CD14-positive monocyte (primary cell): ENCODE results near the gene PRDM5. TPM values are rescaled to one million over a fixed set of nuclear protein-coding genes. Genes with fewer than 3 reads are reported as not detected.

Source experiments
- DNase-seq, 3 donors: peaks; one replicate each; pipeline ENCODE4 v3.0.0-alpha.2; 2011 to 2022
- H2AFZ ChIP-seq: 2 replicates; pipeline ENCODE4 v1.6.0; 2012; ENCODE audit warnings: mild to moderate bottlenecking, low read depth, low read length, inconsistent platforms; ENCODE audit not compliant: insufficient read depth, poor library complexity, severe bottlenecking
- H3K27ac ChIP-seq, 2 donors: 1 replicate in 1 of 2; 2 replicates in 1 of 2; pipeline ENCODE4 v1.5.1; 2012 to 2013; ENCODE audit warnings: low read length in 2 of 2, control low read depth in 1 of 2, inconsistent platforms in 1 of 2, low read depth in 1 of 2, mild to moderate bottlenecking in 1 of 2
- H3K27me3 ChIP-seq, 2 donors: one replicate each; pipeline versions ENCODE4 v1.6.0 to v1.6.1; 2011 to 2013; ENCODE audit warnings: low read length in 2 of 2; ENCODE audit not compliant: control insufficient read depth in 2 of 2, insufficient read depth in 2 of 2
- H3K36me3 ChIP-seq, 2 donors: replicated peaks in 1 of 2; 1 replicate in 1 of 2; 2 replicates in 1 of 2; pipeline versions ENCODE4 v1.5.1 to v1.6.1; 2012 to 2013; ENCODE audit warnings: low read length in 2 of 2, control low read depth in 1 of 2, inconsistent platforms in 1 of 2, mild to moderate bottlenecking in 1 of 2; ENCODE audit not compliant: insufficient read depth in 2 of 2, control insufficient read depth in 1 of 2
- H3K4me1 ChIP-seq, 2 donors: 1 replicate in 1 of 2; 2 replicates in 1 of 2; pipeline versions ENCODE4 v1.5.1 to v1.6.1; 2012 to 2013; ENCODE audit warnings: low read length in 2 of 2, control low read depth in 1 of 2, inconsistent platforms in 1 of 2, mild to moderate bottlenecking in 1 of 2, moderate library complexity in 1 of 2; ENCODE audit not compliant: insufficient read depth in 2 of 2, control insufficient read depth in 1 of 2
- H3K4me2 ChIP-seq: replicated peaks from 2 replicates; pipeline ENCODE3; 2012; ENCODE audit warnings: low read length, moderate library complexity, mild to moderate bottlenecking; ENCODE audit not compliant: poor library complexity, severe bottlenecking; ENCODE audit errors: extremely low read depth
- H3K4me3 ChIP-seq, 3 experiments: fragments of 200-600 bp in 1 of 3; sonication (generic) in 1 of 3; replicated peaks in 1 of 3; 1 replicate in 2 of 3; 2 replicates in 1 of 3; pipeline ENCODE4 v1.5.1; 2011 to 2013; ENCODE audit warnings: low read length in 3 of 3, mild to moderate bottlenecking in 3 of 3, control low read depth in 2 of 3, low read depth in 2 of 3, inconsistent platforms in 1 of 3, moderate library complexity in 1 of 3
- H3K79me2 ChIP-seq: 2 replicates; pipeline ENCODE4 v1.6.0; 2012; ENCODE audit warnings: mild to moderate bottlenecking, control low read depth, inconsistent platforms, low read length, moderate library complexity; ENCODE audit not compliant: insufficient read depth
- H3K9ac ChIP-seq: 2 replicates; pipeline ENCODE4 v1.6.0; 2017; ENCODE audit warnings: low read length, mild to moderate bottlenecking; ENCODE audit not compliant: insufficient read depth, poor library complexity, severe bottlenecking
- H3K9me3 ChIP-seq, 2 donors: replicated peaks in 1 of 2; 1 replicate in 1 of 2; 2 replicates in 1 of 2; pipeline versions ENCODE4 v1.5.1 to v1.6.1; 2012 to 2013; ENCODE audit warnings: low read length in 2 of 2, control low read depth in 1 of 2; ENCODE audit not compliant: control insufficient read depth in 1 of 2, insufficient read depth in 1 of 2
- H4K20me1 ChIP-seq: 2 replicates; pipeline ENCODE4 v1.6.0; 2012; ENCODE audit warnings: mild to moderate bottlenecking, low read length, control low read depth, moderate library complexity; ENCODE audit not compliant: insufficient read depth
- H3K27ac Mint-ChIP-seq, 7 donors: one replicate each; pipeline ENCODE4 v1.8.0; 2020; ENCODE audit warnings: mild to moderate bottlenecking in 7 of 7, mixed read lengths in 7 of 7, moderate library complexity in 6 of 7, inconsistent platforms in 2 of 7
- H3K27me3 Mint-ChIP-seq, 3 donors: one replicate each; pipeline ENCODE4 v1.8.0; 2021 to 2022; ENCODE audit warnings: low read depth in 3 of 3, mild to moderate bottlenecking in 3 of 3, mixed read lengths in 3 of 3, moderate library complexity in 3 of 3, inconsistent platforms in 1 of 3
- H3K36me3 Mint-ChIP-seq, 2 donors: one replicate each; pipeline ENCODE4 v1.8.0; 2020; ENCODE audit warnings: mixed read lengths in 2 of 2, inconsistent platforms in 1 of 2, mild to moderate bottlenecking in 1 of 2
- H3K4me1 Mint-ChIP-seq: one replicate; pipeline ENCODE4 v1.8.0; 2020; ENCODE audit warnings: mild to moderate bottlenecking, mixed read lengths
- H3K4me3 Mint-ChIP-seq, 2 donors: one replicate each; pipeline ENCODE4 v1.8.0; 2020; ENCODE audit warnings: mild to moderate bottlenecking in 2 of 2, mixed read lengths in 2 of 2, moderate library complexity in 1 of 2
- H3K9me3 Mint-ChIP-seq, 7 donors: one replicate each; pipeline ENCODE4 v1.8.0; 2020 to 2022; ENCODE audit warnings: mixed read lengths in 7 of 7, mild to moderate bottlenecking in 6 of 7, moderate library complexity in 6 of 7, inconsistent platforms in 2 of 7
- CTCF ChIP-seq: fragments of 200-600 bp; IDR thresholded peaks from one replicate; pipeline ENCODE4 v1.8.0; 2022; ENCODE audit warnings: antibody characterized with exemption, mild to moderate bottlenecking
- WGBS: methylation state at CpG from one replicate; pipeline ENCODE4 v1.1.5; 2013; ENCODE audit warnings: missing lambda C conversion rate; ENCODE audit not compliant: insufficient coverage; 5-methylcytosine and 5-hydroxymethylcytosine counted together
- intact Hi-C, 2 donors: fragments of 100-400 bp; cut with micrococcal nuclease; formaldehyde crosslinking; loops; one replicate each; pipeline versions ENCODE4 v1.15.0 to v1.15.1; 2023
- polyA plus RNA-seq, 3 donors: library from polyadenylated mRNA; depleted of rRNA in 1 of 3; unstranded in 2 of 3; stranded (reverse) in 1 of 3; fragments of 300-500 nt in 2 of 3; fragments of >200 nt in 1 of 3; fragmentation: Illumina TruSeq in 2 of 3; gene quantifications; 1 replicate in 2 of 3; 2 replicates in 1 of 3; pipeline ENCODE4 v1.2.3, GENCODE V29; 2012 to 2021

PRDM5 gene
- polyA plus RNA-seq, 3 donors, result 0.12 to 0.25 (median 0.17) TPM

GRCh38 chr4:120856294-120856693 is 66.2 kb downstream of the PRDM5 start:
- H3K9ac ChIP-seq, result no peak overlapping the region
- no peak overlapping the region for H3K4me2 ChIP-seq
- H2AFZ ChIP-seq, result no peak overlapping the region
- no peak for TF ChIP-seq CTCF
- no peaks in the 10 kb centered on the region for H3K4me1 Mint-ChIP-seq
- intact Hi-C loops, result no loop called here
- 79% methylated on average over 2 of the region's 2 CpGs for WGBS
- H3K4me1 ChIP-seq, result no peaks in the 10 kb centered on the region
- H3K79me2 ChIP-seq, result no peaks in the 10 kb centered on the region
- no peaks in the 10 kb centered on the region for H3K36me3 Mint-ChIP-seq
- H3K27ac Mint-ChIP-seq, result no peak overlapping the region
- no peaks in the 10 kb centered on the region for H3K9me3 ChIP-seq
- no peaks in the 10 kb centered on the region for H4K20me1 ChIP-seq
- H3K27me3 ChIP-seq, result no peaks in the 10 kb centered on the region
- peaks cover 0 to 5% (median 0%) of the 10 kb centered on the region in 3 donors for H3K27me3 Mint-ChIP-seq
- no peak overlapping the region for H3K4me3 ChIP-seq
- no peak for DNase-seq
- H3K36me3 ChIP-seq, result no peaks in the 10 kb centered on the region
- H3K9me3 Mint-ChIP-seq, result peaks cover 0 to 3% (median 0%) of the 10 kb centered on the region in 7 donors
- H3K4me3 Mint-ChIP-seq, result no peak overlapping the region
- H3K27ac ChIP-seq, result no peak overlapping the region

- H3K9ac ChIP-seq, result no peak overlapping the region
- no peaks in the 10 kb centered on the region for H3K9me3 ChIP-seq
- no peaks in the 10 kb centered on the region for H3K4me1 ChIP-seq
- H3K79me2 ChIP-seq, result no peaks in the 10 kb centered on the region
- TF ChIP-seq CTCF, result no peak
- Mint-ChIP-seq H3K27me3 (peaks cover 0 to 5% (median 0%) of the 10 kb centered on the region in 3 donors), H3K27ac (no peak overlapping the region), H3K4me1 (no peaks in the 10 kb centered on the region), H3K4me3 (no peak overlapping the region), H3K9me3 (peaks cover 0 to 3% (median 0%) of the 10 kb centered on the region in 7 donors), H3K36me3 (no peaks in the 10 kb centered on the region)
- no peak overlapping the region for H3K4me2 ChIP-seq
- no CpG with 5 or more reads among the region's 2 CpGs for WGBS
- H3K36me3 ChIP-seq, result no peaks in the 10 kb centered on the region
- no peak overlapping the region for H3K27ac ChIP-seq
- DNase-seq, result no peak
- H4K20me1 ChIP-seq, result no peaks in the 10 kb centered on the region
- H2AFZ ChIP-seq, result no peak overlapping the region
- intact Hi-C loops, result no loop called here
- no peak overlapping the region for H3K4me3 ChIP-seq
- H3K27me3 ChIP-seq, result no peaks in the 10 kb centered on the region
Measured at GRCh38 chr4:120855307-120856001, 67.1 kb downstream of the PRDM5 start.
